Stimulated activated naive CD4-positive, alpha-beta T cell treated with Interleukin-2 at 50 U/mL for 16 hours (primary cell): ENCODE measurements around the gene PXDN.
"Not testable (repeated sequence)": the region's sequence is repeated elsewhere in the genome, so short reads cannot be mapped to it uniquely, and the experiment has no call there.

Source experiments
- DNase-seq: peaks from one replicate; lab custom pipeline; 2025; lab: John Stamatoyannopoulos, UW

The PXDN gene

GRCh38 chr2:1773883-1774282 is 29.6 kb upstream of the PXDN start:
- DNase-seq, result no peak

GRCh38 chr2:1772471-1773267 is 28.4 kb upstream of the PXDN start:
- no peak for DNase-seq

- no peak for DNase-seq
Observed at GRCh38 chr2:1771626-1772280, 27.4 kb upstream of the PXDN start.

GRCh38 chr2:1770566-1771380 is 26.5 kb upstream of the PXDN start:
- no peak for DNase-seq

- peak; percentile 8 for DNase-seq
Observed at GRCh38 chr2:1769703-1770422, 25.5 kb upstream of the PXDN start.

GRCh38 chr2:1767939-1768691 is 23.8 kb upstream of the PXDN start:
- no peak for DNase-seq

- no peak for DNase-seq
Observed at GRCh38 chr2:1766851-1767811, 22.8 kb upstream of the PXDN start.

GRCh38 chr2:1766425-1766824 is 22.1 kb upstream of the PXDN start:
- no peak for DNase-seq

- DNase-seq, result not testable (repeated sequence)
Observed at GRCh38 chr2:1765201-1765600, 20.9 kb upstream of the PXDN start.

GRCh38 chr2:1759611-1759930 is 15.3 kb upstream of the PXDN start:
- DNase-seq, result no peak

- no peak for DNase-seq
Observed at GRCh38 chr2:1758774-1759610, 14.7 kb upstream of the PXDN start.

GRCh38 chr2:1758171-1758570 is 13.9 kb upstream of the PXDN start:
- no peak for DNase-seq

GRCh38 chr2:1757567-1757966 is 13.3 kb upstream of the PXDN start:
- DNase-seq, result no peak

- not testable (repeated sequence) for DNase-seq
Observed at GRCh38 chr2:1757146-1757545, 12.8 kb upstream of the PXDN start.

GRCh38 chr2:1756456-1756855 is 12.1 kb upstream of the PXDN start:
- DNase-seq, result no peak

- no peak for DNase-seq
Observed at GRCh38 chr2:1755436-1756191, 11.3 kb upstream of the PXDN start.

GRCh38 chr2:1754461-1755170 is 10.3 kb upstream of the PXDN start:
- DNase-seq, result no peak

GRCh38 chr2:1754046-1754445 is 9.7 kb upstream of the PXDN start:
- DNase-seq, result no peak
